GM19035 (cell line): Measurements from ENCODE around the gene GRIN3B.
"Not testable (repeated sequence)": the region's sequence is repeated elsewhere in the genome, so short reads cannot be mapped to it uniquely, and the experiment has no call there.

Experiments used
- ATAC-seq: cut with Tn5 transposase; IDR thresholded peaks from one replicate; pipeline ENCODE4 v1.9.1; 2021; ENCODE audit not compliant: unreplicated experiment

The GRIN3B gene

GRCh38 chr19:1018932-1019615, 18.9 kb downstream of the GRIN3B start:
- ATAC-seq, result no peak

DNA sequence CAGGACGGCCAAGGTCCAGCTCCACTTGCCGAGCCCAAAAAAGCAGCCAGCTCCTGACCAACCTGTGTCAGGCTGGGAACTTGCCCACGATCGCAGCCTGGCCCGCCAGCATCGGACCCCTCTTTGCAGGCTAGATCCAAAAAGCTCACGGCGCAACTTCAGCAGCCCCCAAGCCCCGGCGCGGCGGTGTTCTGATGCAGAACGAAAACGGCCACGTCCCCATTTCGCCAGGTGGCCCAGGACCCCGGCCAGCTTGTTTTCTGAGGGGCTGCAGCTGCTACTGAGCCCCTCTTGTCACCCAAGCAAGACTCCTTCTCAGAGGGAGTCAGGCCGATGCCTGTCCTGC, 19.4 kb downstream of the GRIN3B start:
- ATAC-seq, result no peak

- ATAC-seq, result no peak
These were observed 20.0 kb downstream of the GRIN3B start for GRCh38 chr19:1019980-1020867.

- peak; percentile 77 for ATAC-seq
These were observed 20.7 kb downstream of the GRIN3B start, which contains the start of gene TMEM259 for GRCh38 chr19:1020868-1021425. Gene TMEM259 (minus strand): TSS chr19:1021123. CDS start chr19:1020996, 127 bp downstream.

DNA sequence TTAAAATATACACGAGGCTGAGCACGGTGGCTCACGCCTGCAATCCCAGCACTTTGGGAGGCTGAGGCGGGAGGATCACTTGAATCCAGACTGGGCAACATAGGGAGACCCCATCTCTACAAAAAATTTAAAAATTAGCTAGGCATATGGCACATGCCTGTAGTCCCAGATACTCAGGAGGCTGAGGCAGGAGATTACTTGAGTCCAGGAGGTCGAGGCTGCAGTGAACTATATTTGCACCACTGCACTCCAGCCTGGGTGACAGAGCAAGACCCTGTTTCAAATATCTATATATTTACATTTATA, 23.6 kb downstream of the GRIN3B start:
- not testable (repeated sequence) for ATAC-seq

- ATAC-seq, result not testable (repeated sequence)
These were observed 24.9 kb downstream of the GRIN3B start for GRCh38 chr19:1025080-1025479.

DNA sequence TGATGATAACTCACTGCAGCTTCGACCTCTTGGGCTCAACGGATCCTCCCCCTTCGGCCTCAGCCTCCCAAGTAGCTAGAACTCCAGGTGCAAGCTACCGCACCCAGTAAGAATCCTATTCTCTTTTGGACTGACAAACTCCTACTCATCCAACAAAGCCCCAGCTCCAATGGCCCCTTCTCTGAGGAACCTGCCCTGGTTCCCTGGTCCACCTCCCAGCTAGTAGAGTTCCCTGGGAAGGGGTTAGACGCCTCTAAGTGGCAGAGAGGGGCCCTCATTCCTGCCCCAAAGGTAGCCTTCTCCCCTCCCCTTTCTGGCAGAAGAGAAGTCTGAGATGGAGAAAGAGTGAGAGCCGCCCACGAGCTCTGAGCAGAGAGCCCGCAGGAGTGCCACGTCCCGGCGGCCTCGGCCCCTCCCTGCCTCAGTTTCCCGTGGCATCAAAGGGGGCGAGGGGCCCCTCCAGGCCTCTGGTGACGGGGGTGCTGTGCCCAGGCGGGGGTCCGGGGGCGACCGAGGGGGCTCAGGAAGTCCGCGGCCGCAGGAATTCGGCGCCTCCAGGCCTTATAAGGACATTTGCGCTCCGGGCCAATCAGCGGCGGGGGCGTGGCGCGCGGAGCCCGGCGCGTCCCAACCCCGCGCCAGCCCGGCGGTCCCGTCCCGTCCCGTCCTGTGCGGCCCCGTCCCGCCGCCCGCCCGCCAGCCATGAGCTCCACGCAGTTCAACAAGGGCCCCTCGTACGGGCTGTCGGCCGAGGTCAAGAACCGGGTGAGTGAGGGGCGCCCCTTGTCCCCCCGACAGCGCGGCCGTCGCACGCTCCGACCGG, 26.0 kb downstream of the GRIN3B start, which contains the start of gene CNN2:
Gene CNN2 (plus strand): TSS at position 649 of the 823 bp plus-strand sequence. CDS start 54 bp downstream, at position 703.
- ATAC-seq, result no peak

DNA sequence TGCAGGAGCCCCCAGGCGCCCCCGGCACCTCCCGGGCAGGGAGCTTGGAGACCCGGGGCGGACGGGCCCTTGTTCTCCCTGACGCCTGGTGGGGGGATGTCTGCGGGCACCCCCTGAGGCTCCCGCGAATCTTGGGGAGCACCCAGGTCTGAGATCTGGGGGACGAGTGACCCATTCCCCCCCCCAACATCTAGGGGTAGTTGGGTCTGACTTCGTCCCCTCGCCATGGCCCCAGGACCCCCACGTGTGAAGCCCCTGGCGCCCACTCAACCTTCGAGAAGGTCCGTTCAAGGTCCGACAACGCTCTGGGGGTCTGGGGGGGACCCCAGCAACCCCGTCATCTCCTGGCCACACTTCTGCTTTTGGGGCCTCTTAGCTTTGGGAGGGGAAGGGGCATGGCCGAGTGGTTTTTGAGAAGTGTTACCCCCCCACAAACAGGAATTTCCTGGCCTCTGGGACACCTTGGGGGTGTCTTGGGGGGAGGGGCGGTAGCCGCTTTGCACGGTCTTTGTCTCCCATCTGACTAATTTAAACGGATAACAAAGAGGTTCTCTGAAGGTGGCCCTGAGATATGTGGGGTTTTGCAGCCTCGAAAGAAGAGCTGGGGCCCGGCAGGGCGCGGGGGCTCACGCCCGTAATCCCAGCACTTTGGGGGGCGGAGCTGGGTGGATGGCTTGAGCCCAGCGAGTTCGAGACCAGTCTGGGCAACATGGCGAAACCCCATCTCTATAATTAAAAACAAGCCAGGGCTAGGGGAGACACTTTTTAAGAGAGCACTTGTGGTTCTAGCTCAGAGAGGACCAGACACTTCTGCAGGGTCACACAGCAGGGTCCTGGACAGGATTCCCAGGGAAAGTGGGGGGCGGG, 26.8 kb downstream of the GRIN3B start:
- ATAC-seq, result no peak

GRCh38 chr19:1027650-1028061, 27.4 kb downstream of the GRIN3B start:
- ATAC-seq, result no peak

DNA sequence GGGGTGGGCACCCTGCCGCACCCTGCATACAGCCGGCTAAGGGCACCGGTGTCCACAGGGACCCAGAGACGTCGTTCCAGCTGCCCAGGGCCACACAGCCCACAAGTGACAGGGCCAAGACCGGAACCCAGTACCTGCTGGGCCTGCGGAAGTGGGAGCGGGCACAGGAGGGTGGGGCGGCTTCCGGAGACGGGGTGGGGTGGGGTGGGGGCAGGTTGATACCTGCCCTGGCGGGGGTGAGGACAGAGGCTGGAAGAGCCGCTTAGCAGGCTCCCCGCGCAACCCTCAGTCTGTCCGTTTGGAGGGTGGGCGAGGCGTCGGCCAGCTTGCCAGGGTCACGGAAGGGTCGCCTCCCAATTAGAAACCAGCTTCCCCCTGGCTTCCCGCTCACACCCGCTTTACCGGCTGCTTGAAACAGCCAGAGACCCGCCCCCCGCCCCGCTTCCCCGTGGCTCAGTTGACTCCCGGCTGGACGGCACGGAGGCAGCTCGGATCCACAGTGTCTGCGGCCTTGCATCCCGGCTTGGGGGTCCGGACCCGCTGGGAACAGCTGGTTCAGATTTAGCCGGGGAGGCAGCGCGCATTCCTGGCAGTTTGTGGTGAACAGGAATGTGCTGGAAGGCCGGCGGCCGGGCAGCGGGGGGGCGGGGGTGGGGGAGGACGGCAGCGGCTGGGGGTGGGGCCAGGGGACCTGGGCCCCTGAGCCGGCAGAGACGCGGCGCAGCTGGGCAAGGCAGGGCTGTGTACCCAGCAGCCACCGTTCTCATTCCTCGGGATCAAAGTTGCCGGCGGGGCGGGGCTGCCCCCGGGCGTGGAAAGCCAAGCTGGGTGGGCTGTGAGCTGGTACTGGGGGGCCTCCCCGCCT, 28.1 kb downstream of the GRIN3B start:
- no peak for ATAC-seq

DNA sequence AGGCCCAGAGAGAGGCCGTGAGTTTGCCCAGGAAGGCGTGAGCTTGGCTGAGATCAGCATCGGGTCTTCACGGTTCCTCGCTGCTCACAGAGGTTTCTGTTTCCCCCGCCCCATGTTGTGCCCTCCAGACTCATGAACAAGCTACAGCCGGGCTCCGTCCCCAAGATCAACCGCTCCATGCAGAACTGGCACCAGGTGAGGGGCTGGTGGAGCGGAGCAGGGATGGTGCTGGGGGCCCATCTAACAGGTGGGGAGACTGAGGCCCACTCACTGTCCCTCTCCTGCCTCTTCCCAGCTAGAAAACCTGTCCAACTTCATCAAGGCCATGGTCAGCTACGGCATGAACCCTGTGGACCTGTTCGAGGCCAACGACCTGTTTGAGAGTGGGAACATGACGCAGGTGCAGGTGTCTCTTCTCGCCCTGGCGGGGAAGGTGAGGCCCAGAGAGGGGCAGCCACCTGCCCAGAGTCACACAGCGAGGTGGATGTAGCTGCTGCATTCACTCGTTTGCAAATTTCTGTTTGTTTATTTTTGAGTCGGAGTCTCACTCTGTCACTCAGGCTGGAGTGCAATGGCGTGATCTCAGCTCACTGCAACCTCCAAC, 32.1 kb downstream of the GRIN3B start:
- no peak for ATAC-seq

GRCh38 chr19:1035998-1036621, 35.9 kb downstream of the GRIN3B start:
- no peak for ATAC-seq

DNA sequence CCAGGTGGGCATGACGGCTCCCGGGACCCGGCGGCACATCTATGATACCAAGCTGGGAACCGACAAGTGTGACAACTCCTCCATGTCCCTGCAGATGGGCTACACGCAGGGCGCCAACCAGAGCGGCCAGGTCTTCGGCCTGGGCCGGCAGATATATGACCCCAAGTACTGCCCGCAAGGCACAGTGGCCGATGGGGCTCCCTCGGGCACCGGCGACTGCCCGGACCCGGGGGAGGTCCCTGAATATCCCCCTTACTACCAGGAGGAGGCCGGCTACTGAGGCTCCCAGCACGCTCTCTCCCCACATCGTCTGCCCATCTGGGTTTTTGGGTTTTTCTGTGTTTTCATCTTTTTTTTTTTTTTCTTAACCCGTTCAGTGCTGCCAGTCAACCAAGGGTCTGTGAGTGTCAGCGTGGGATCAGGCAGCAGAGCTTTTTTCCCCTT, 37.4 kb downstream of the GRIN3B start:
- no peak for ATAC-seq

DNA sequence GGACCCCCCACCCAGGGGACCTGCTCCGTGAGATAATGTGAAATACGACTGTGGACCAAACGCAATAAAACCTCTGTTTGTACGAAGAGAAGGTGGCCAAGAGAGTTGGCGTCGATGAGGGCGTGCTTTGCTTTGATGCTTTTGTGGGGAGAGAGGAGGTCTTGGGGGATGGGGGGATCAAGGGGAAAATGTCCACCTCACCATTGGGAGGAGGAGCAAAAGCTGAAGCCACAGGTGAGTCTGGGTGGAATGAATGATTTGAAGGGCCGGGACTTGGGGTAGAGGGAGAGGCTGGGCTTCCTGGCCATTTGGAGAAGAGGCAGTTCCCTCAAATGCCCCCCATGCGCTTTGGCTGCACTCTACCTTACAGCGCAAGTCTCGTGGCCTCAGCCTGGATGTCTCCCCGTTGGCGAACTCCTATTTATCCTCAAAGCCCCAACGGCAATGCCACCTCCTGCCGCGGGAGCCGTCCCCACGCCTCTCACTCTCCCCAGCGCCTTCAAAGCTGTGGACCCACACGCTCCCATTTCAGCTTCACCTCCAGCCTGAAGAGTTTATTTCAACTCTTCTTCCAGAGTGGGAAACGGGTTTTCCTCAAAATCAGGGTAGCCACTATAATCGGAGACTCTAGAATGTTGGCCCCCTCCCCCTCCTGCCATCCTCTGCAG, 38.9 kb downstream of the GRIN3B start:
- ATAC-seq, result no peak

DNA sequence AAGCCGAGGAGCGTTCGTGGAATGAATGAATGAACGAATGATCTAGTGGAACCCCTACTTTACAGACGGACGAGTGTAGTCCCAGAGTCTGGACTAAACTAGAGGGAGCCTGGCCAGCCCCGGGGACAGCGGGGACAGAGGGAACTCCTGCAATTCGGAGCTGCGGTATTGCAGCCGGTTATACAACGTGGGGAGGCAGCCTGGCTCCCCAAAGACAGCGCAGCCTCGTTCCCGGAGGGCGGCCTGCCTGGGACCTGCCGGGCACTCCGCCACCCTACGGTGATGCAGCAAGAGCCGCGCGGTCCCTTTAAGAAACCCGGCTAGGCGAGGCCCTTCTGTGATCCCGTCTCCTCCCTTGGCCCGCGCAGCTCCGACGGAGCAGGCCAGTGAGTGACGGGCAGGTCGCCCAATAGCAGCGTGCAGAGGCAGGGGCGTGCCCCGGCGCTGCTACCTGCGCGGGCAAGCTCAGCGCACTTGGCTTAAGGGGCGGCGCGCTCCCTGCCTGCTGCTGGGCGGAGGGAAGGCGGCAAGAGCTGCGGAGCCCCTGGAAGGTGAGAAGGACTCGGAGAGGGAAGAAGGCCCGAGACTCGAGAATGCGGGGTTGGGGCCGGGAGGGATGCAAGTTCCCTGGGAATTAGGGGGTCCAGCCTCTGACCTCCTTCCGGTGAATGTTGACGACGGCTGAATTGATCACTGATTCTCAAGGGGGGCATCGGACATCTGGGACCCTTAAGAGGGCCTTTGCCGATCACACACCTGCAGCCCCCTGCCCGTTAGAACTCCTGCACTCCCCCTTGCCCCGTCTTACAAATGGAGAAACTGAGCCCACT, 39.6 kb downstream of the GRIN3B start, which contains the start of gene ABCA7:
Gene ABCA7 (plus strand): TSS at position 462 of the 830 bp plus-strand sequence. CDS start 1,255 bp downstream, outside the sequence.
- peak; percentile 75 for ATAC-seq

- ATAC-seq, result no peak
These were observed 40.5 kb downstream of the GRIN3B start for GRCh38 chr19:1040476-1041271.
